GM18519 (cell line): ENCODE measurements around the gene SF3B2.
"Not testable (repeated sequence)": the region's sequence is repeated elsewhere in the genome, so short reads cannot be mapped to it uniquely, and the experiment has no call there.

Experiments
- ATAC-seq: cut with Tn5 transposase; IDR thresholded peaks from one replicate; pipeline ENCODE4 v1.9.1; 2021; ENCODE audit warnings: mild to moderate bottlenecking, moderate library complexity; ENCODE audit not compliant: unreplicated experiment, low FRiP score

Gene SF3B2

GRCh38 chr11:66016793-66017177 lies 35.4 kb upstream of the SF3B2 start:
- ATAC-seq: no peak

GRCh38 chr11:66017321-66017720 lies 34.8 kb upstream of the SF3B2 start:
- no peak for ATAC-seq

- ATAC-seq: no peak
Observed at GRCh38 chr11:66020212-66020611, 32.0 kb upstream of the SF3B2 start.

GRCh38 chr11:66020618-66021357 lies 31.4 kb upstream of the SF3B2 start:
- ATAC-seq: no peak

- no peak for ATAC-seq
Observed at GRCh38 chr11:66022401-66023185, 29.6 kb upstream of the SF3B2 start.

GRCh38 chr11:66023186-66023440 lies 29.1 kb upstream of the SF3B2 start:
- not testable (repeated sequence) for ATAC-seq

- ATAC-seq: no peak
Observed at GRCh38 chr11:66026017-66026529, 26.1 kb upstream of the SF3B2 start, which contains the start of gene CATSPER1. CATSPER1 (minus strand) TSS chr11:66026479; CDS start chr11:66026379, 100 bp downstream.

GRCh38 chr11:66032957-66033735 lies 19.0 kb upstream of the SF3B2 start:
- ATAC-seq: no peak

- ATAC-seq: no peak
Observed at GRCh38 chr11:66035653-66036333, 16.4 kb upstream of the SF3B2 start.

- no peak for ATAC-seq
Observed at GRCh38 chr11:66036334-66036710, 15.8 kb upstream of the SF3B2 start.

GRCh38 chr11:66037327-66037726 lies 14.8 kb upstream of the SF3B2 start:
- no peak for ATAC-seq

- ATAC-seq: no peak
Observed at GRCh38 chr11:66039765-66040164, 12.4 kb upstream of the SF3B2 start.

- ATAC-seq: no peak
Observed at GRCh38 chr11:66042227-66042995, 9.8 kb upstream of the SF3B2 start.

- no peak for ATAC-seq
Observed at GRCh38 chr11:66042996-66043906, 8.9 kb upstream of the SF3B2 start.

- ATAC-seq: no peak
Observed at GRCh38 chr11:66044757-66045156, 7.4 kb upstream of the SF3B2 start.

GRCh38 chr11:66045177-66045639 lies 7.0 kb upstream of the SF3B2 start:
- ATAC-seq: no peak

- no peak for ATAC-seq
Observed at GRCh38 chr11:66046901-66047300, 5.3 kb upstream of the SF3B2 start.

- ATAC-seq: no peak
Observed at GRCh38 chr11:66047541-66048365, 4.4 kb upstream of the SF3B2 start.
